ENCODE data around the gene SUMO4. TPM values are rescaled to one million over a fixed set of nuclear protein-coding genes. Genes with fewer than 3 reads are reported as not detected.
A peak's percentile ranks its signal among the peaks of the same experiment; 100 is the strongest.

The SUMO4 gene
- total RNA-seq, 1 experiment from 2014 or later: 1.2 TPM

- TF ChIP-seq ZNF512 (CRISPR knock-in tag; IDR thresholded peaks at IDR 0.05; ENCODE audit: borderline replicate concordance) (no peak), ZNF532 (CRISPR knock-in tag; IDR thresholded peaks at IDR 0.05; ENCODE audit: borderline replicate concordance) (no peak), EMX1 (CRISPR knock-in tag; IDR thresholded peaks at IDR 0.05) (no peak), ZNF671 (CRISPR knock-in tag; IDR thresholded peaks at IDR 0.05) (no peak), IRF2 (CRISPR knock-in tag; IDR thresholded peaks at IDR 0.05; ENCODE audit: borderline replicate concordance, low read depth) (no peak), TP53 (CRISPR knock-in tag; IDR thresholded peaks at IDR 0.05) (no peak), ZNF423 (CRISPR knock-in tag; IDR thresholded peaks at IDR 0.05) (no peak), PRDM15 (CRISPR knock-in tag; IDR thresholded peaks at IDR 0.05) (no peak), USF1 (CRISPR knock-in tag; IDR thresholded peaks at IDR 0.05) (no peak), E2F4 (CRISPR knock-in tag; IDR thresholded peaks at IDR 0.05; ENCODE audit: borderline replicate concordance, low read depth) (no peak), GTF2I (CRISPR knock-in tag; conservative IDR thresholded peaks at IDR 0.05) (no peak), JUN (CRISPR knock-in tag; IDR thresholded peaks at IDR 0.05) (no peak), RORB (CRISPR knock-in tag; IDR thresholded peaks at IDR 0.05) (no peak)
Observed at GRCh38 chr6:149373511-149373910, 26.6 kb upstream of the SUMO4 start (continued).

- Mint-ChIP-seq H3K9me3 (no peaks in the 10 kb centered on the region), H3K36me3 (peaks cover 28% of the 10 kb centered on the region), H3K27me3 (ENCODE audit: low read depth) (no peaks in the 10 kb centered on the region), H3K4me1 (peaks cover 3% of the 10 kb centered on the region; the same call in 1 of the 2 replicates), H3K4me3 (no peak overlapping the region), H3K27ac (no peak overlapping the region)
- CTCF ChIA-PET: no interaction called here
- DNase-seq (ENCODE audit: low spot score): no peak
- no peak for ATAC-seq
- TF ChIP-seq EMX1 (CRISPR knock-in tag; IDR thresholded peaks at IDR 0.05) (no peak), ZNF121 (CRISPR knock-in tag; IDR thresholded peaks at IDR 0.05) (peak; percentile 61), STAT6 (CRISPR knock-in tag; conservative IDR thresholded peaks at IDR 0.05; ENCODE audit: low read depth) (no peak)
- POLR2A ChIA-PET: no interaction called here
Observed at GRCh38 chr6:149379977-149380376, 20.1 kb upstream of the SUMO4 start.
